Superior temporal gyrus (tissue), 1 donor: Measurements from ENCODE around the gene SORCS2.
A peak's percentile ranks its signal among the peaks of the same experiment; 100 is the strongest.

ENCODE experiments used
- DNase-seq: peaks from one replicate; pipeline ENCODE4 v3.0.0-alpha.2; 2016; ENCODE audit errors: extremely low spot score

The SORCS2 gene

DNA sequence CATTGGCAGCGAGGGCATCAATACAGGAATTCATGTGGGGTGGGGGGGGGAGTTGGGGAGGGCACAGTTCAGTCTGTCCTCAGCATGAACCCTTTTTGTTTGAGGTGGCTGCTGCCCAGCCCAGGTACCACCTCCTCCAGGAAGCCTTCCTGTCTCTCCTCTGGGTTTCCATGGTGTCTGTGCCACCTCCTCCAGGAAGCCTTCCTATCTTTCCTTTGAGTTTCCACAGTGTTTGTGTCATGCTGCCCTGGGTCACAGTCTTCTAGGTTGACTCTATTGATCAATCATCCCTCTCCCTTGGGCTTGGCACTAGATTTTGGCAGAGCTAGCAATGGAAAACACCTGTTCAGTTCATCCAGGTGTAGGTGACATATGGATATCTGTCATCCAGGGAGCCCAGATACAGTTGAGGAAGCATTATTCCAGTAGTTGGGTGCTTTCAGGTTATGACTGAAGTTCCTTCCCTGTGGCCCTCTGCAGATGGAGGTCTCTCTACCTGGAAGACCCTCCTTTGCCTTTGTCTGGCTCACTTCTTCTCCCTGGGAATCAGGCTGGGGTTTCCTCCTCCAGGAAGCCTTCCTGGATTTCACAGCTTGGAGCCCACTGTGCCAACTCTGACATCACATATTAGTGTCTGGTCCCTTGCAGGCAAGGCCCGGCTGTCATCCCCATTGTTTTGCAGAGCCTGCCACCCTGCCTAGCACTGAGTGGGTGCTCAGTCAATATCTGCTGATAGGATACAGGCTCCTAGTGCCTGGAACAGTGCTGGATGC is 96.6 kb downstream of the SORCS2 start:
- DNase-seq: no peak

DNA sequence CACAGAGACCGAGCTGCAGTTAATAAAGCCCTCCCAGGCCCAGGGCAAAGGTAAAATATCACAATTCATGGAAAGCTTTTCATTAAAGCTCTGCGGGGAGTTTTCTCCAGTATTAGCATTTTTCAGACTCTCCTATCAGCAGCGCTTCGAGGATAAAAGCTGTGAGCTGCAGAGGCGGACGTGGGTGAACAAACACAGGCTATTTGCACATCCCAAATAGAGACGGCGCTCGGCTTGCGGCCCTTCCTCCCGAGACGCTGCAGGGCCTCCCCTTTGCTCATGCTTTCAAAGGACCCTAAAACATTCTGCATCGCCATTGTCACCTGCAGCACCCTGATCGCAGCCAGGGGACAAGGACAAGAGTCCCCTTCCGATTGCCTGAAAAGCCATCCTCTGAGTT is 97.3 kb downstream of the SORCS2 start:
- DNase-seq: no peak

GRCh38 chr4:7291372-7292114 is 99.2 kb downstream of the SORCS2 start:
- DNase-seq: no peak

DNA sequence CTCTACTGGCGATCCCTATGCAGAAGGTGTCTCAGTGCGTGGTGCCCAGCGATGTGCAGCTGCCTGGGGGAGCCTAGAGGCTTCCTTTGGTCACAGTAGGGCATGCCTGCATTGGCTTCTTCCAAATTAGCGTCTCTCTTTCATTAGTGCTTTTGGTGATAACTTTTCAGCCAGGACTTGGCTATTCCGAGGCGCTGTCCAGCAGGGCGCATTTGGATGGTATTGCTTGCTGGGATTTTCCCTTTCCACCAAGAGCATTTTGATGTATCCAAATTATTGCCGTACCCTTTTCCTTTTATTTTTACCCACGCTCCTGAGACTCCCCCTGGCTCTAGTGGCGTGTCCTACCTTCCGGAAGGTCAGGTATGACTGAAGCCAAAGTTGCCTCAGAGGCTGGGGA is 101.4 kb downstream of the SORCS2 start:
- no peak for DNase-seq

DNA sequence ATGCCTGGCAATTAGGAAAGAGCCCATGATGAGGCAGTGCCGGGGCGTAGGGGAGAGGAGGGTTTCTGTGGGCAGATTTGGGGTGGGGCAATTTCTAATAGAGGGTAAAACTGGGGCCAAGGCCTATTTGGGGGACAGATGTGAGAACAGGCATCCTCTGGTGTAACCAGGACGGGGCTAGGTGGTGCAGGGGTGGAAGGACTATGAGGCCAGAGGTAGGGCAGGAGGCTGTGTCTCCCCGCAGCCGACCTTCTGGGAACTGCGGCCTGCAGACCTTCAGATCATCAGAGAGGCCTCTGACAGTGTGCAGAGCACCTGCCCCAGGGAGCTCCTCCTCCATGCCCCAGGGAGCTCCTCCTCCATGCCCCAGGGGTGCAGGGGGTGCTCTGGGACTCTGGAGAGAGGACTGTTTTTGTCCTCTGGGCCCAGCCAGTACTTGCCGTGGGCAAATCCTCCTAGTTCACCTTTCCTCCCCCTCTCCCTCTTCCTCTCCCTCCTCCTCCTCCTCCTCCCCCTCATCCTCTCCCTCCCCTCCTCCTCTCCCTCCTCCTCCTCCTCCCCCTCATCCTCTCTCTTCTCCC is 101.9 kb downstream of the SORCS2 start:
- DNase-seq: no peak

DNA sequence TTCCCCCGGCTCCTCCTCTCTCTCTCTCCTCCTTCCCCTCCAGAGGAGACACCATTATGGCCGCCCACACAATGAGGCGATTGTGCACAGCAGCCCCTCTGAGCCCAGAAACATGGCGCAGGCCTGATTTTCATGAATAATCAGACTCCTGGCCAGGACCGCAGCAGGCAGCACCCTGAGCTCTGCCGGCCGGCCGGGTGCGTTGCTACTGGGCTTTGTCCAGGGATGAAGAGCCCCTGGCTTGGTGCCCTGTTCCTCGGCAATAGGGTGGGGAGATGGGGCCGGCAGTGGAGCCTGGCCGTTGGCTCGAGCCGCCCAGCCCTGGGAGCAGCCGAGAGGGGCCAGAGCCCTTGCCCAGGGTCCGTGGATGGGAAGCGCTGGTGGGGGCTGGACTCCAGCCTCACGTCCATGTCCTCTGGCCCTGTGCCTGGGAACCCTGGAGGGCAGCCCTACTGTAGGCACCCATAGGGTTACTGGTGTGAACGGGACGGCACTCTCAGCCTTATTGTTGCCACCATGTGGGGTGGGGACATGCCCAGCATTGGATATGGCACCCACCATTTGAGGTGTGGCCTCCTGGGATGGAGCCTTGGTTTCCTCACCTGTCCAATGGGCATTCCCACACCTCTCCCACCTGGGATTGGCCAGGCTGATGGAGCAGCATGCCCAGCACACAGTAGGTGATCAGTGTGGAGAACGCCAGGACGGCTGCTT is 103.0 kb downstream of the SORCS2 start:
- DNase-seq: peak; percentile 89

DNA sequence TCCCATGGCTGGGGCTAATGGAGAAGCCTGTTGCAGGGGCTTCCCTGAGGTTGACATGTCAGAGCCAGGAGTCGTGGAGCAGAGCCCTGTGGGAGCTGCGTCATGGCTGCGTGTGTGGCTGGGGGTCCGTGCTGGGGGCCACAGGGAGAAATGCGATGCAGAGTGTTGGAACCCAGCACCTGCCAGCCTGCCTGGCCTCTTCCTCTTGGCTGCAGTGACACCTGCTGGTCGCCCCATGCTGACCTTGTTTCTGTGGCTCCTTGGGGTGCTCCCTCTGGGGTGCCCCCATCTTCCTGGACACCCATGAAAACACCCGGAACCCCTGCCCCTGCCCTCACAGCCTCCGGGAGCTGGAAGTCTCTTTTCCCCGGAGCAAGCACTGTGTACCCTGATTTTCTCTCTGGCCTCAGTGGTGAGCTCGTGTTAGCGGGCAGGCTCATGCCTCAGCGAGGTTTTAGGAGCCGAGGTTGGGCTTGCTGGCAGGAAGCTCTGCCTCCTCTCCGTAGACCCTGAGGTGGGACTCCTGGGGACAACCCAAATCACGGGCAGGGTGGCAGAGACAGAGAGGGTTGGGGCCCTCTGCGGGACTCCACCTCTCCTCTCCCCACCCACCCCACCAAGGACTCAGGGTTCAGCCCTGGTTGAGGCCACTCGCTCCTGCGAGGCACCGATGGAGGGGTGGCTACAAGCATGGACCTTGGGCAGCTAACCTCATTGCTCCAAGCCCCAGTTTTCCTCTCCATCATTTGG is 103.7 kb downstream of the SORCS2 start:
- peak; percentile 62 for DNase-seq

- DNase-seq: no peak
Observed at GRCh38 chr4:7296661-7297335, 104.5 kb downstream of the SORCS2 start.

GRCh38 chr4:7297374-7297773 is 105.0 kb downstream of the SORCS2 start:
- no peak for DNase-seq

DNA sequence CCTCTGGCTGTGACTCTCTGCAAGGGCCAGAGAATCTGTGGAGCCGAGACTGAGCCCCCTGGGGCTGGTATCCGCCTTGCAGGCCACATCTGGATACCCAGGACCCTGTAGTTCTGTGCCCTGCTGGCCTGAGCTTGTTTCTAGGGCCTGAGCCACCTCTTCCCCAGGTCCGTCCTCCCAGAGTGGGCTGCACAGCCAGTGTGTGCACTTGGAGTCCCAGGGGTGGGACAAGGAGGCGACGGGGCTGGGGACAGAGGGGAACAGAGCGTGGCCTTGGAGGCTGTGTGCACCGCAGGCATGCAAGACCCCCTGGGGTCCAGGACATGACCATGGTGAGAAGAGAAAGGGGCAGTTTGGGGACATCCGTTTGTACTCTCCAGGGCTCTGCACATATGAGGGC is 105.5 kb downstream of the SORCS2 start:
- DNase-seq: no peak

DNA sequence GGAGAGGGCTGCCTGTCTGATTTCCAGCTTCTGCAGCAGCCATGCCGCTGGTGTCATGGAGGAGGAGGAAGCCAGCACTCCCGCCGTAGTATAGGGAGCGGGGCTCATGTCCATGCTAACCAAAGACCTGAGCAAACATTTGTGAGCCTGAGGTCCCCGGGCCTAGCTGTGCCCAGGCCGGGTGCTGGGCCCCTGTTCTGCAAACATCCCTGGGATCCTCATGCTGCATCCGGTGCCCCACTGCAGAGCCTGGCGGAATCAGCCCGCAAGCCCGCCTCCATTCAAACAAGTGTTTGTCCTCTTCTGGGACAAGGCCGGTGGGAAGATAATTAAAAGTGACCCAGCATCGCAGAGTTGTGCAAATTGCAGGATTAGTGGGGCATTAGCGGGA is 106.3 kb downstream of the SORCS2 start:
- DNase-seq: no peak

GRCh38 chr4:7299010-7299907 is 106.9 kb downstream of the SORCS2 start:
- no peak for DNase-seq

GRCh38 chr4:7299908-7300710 is 107.8 kb downstream of the SORCS2 start:
- DNase-seq: no peak

DNA sequence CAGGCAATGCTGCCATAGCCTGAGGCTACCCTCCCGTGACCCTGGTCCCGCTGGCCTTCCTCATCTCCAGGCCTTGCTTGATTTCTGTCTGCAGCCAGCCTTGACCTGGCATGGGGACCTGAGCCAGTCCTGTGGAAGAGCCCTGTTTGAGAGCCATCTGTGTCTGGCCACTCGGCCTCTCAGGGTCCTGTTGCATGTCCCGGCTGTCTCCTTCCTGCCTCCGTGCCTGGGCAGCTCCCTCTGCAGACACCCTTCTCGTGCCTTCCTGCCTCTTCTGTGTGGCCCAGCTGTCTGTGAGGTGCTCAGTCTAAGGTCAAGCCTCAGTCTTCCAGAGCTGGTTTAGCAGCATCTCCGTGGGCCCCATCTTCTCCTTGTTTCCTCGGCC is 108.4 kb downstream of the SORCS2 start:
- no peak for DNase-seq

GRCh38 chr4:7301126-7301785 is 108.9 kb downstream of the SORCS2 start:
- DNase-seq: no peak

DNA sequence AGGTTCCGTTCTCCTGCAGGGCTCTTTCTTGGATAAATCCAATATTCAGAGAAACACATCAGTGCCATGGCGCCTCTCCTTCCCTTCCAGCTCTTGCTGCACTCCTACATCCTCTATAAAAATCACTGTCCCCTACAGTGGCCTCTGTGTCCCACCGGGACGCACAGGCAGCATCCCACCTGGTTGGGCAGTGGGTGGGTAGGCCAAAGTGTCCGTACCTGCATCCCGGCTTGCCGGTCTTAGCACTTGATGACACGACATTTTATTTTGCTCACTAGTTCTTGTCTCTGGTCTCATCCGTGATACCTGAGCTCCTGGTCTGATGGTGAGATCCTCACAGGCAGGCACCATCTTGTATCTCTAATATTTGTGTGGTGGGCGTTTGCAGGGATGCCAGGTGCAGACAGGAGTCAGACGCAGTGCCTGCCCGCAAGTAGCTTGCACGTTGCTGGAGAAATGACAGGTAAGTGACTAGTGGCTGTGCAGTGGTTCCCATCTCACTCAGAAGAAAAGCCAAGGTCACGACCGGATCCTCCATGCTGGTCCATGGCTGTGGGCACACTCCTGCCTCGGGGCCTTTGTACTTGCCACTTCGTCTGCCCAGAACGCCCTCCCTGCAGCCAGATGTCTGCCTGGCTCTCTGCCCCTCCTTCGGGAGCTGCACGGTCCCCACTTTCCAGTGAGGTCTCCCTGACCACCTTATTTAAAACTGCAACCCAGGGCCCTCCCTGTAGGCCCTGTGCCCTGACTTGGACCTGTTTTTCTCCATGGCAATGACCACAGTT is 109.7 kb downstream of the SORCS2 start:
- DNase-seq: no peak

GRCh38 chr4:7302781-7303404 is 110.6 kb downstream of the SORCS2 start:
- no peak for DNase-seq
